GM23338 (cell line): ENCODE data around the gene OR2W3.

Experiments used
- EZH2 ChIP-seq: fragments of 200-600 bp; sonication (generic); IDR thresholded peaks from one replicate; pipeline ENCODE4 v1.8.0; 2017; ENCODE audit warnings: antibody characterized with exemption, mild to moderate bottlenecking, low read depth; ENCODE audit not compliant: unreplicated experiment
- EZH2phosphoT487 ChIP-seq: fragments of 200-600 bp; sonication (generic); IDR thresholded peaks from one replicate; pipeline ENCODE4 v1.8.1; 2018; ENCODE audit warnings: antibody characterized with exemption; ENCODE audit not compliant: unreplicated experiment
- POLR2AphosphoS5 ChIP-seq: IDR thresholded peaks from 2 replicates; pipeline ENCODE4 v1.6.1; 2016; ENCODE audit warnings: antibody characterized with exemption, low read depth
- ZNF331 ChIP-seq: fragments of 250-450 bp; sonication (Bioruptor Pico); IDR thresholded peaks from 2 replicates; pipeline ENCODE4 v1.5.0; 2020; ENCODE audit warnings: low read depth, mild to moderate bottlenecking, moderate library complexity
- TF ChIP-seq, protein P1 (sequence below), 2 experiments: fragments of 200-600 bp in 1 of 2; sonication (generic) in 1 of 2; conservative IDR thresholded peaks; 2 replicates each; pipeline versions ENCODE4 v1.5.1 to v1.6.1; 2016 to 2017; ENCODE audit warnings: antibody characterized with exemption in 2 of 2, low read depth in 2 of 2, mild to moderate bottlenecking in 2 of 2, moderate library complexity in 1 of 2
- TF ChIP-seq, protein P2 (sequence below): IDR thresholded peaks from one replicate; pipeline ENCODE4 v1.6.1; 2018; ENCODE audit warnings: antibody characterized with exemption; ENCODE audit not compliant: unreplicated experiment

DNA sequence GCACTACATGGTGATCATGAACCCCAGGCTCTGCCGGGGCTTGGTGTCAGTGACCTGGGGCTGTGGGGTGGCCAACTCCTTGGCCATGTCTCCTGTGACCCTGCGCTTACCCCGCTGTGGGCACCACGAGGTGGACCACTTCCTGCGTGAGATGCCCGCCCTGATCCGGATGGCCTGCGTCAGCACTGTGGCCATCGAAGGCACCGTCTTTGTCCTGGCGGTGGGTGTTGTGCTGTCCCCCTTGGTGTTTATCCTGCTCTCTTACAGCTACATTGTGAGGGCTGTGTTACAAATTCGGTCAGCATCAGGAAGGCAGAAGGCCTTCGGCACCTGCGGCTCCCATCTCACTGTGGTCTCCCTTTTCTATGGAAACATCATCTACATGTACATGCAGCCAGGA is 589 bp downstream of the OR2W3 start:
- TF ChIP-seq EZH2 = no peak
- TF ChIP-seq, protein P1, sequence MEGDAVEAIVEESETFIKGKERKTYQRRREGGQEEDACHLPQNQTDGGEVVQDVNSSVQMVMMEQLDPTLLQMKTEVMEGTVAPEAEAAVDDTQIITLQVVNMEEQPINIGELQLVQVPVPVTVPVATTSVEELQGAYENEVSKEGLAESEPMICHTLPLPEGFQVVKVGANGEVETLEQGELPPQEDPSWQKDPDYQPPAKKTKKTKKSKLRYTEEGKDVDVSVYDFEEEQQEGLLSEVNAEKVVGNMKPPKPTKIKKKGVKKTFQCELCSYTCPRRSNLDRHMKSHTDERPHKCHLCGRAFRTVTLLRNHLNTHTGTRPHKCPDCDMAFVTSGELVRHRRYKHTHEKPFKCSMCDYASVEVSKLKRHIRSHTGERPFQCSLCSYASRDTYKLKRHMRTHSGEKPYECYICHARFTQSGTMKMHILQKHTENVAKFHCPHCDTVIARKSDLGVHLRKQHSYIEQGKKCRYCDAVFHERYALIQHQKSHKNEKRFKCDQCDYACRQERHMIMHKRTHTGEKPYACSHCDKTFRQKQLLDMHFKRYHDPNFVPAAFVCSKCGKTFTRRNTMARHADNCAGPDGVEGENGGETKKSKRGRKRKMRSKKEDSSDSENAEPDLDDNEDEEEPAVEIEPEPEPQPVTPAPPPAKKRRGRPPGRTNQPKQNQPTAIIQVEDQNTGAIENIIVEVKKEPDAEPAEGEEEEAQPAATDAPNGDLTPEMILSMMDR (conservative IDR thresholded peaks at IDR 0.05; ENCODE audit: low read depth in 2 of 2) = no peak
- TF ChIP-seq POLR2AphosphoS5 = no peak
- no peak for TF ChIP-seq ZNF331 (CRISPR knock-in tag)
- no peak for TF ChIP-seq EZH2phosphoT487
- TF ChIP-seq, protein P2, sequence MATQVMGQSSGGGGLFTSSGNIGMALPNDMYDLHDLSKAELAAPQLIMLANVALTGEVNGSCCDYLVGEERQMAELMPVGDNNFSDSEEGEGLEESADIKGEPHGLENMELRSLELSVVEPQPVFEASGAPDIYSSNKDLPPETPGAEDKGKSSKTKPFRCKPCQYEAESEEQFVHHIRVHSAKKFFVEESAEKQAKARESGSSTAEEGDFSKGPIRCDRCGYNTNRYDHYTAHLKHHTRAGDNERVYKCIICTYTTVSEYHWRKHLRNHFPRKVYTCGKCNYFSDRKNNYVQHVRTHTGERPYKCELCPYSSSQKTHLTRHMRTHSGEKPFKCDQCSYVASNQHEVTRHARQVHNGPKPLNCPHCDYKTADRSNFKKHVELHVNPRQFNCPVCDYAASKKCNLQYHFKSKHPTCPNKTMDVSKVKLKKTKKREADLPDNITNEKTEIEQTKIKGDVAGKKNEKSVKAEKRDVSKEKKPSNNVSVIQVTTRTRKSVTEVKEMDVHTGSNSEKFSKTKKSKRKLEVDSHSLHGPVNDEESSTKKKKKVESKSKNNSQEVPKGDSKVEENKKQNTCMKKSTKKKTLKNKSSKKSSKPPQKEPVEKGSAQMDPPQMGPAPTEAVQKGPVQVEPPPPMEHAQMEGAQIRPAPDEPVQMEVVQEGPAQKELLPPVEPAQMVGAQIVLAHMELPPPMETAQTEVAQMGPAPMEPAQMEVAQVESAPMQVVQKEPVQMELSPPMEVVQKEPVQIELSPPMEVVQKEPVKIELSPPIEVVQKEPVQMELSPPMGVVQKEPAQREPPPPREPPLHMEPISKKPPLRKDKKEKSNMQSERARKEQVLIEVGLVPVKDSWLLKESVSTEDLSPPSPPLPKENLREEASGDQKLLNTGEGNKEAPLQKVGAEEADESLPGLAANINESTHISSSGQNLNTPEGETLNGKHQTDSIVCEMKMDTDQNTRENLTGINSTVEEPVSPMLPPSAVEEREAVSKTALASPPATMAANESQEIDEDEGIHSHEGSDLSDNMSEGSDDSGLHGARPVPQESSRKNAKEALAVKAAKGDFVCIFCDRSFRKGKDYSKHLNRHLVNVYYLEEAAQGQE = no peak
